ENCODE measurements around the gene TPRG1. TPM values are rescaled to one million over a fixed set of nuclear protein-coding genes. Genes with fewer than 3 reads are reported as not detected.

TPRG1 gene
- polyA plus RNA-seq, 4 donors, result 0.21 to 1.9 (median 0.95) TPM

GRCh38 chr3:189170559-189170958 lies 1.2 kb upstream of the TPRG1 start:
- no peaks in the 10 kb centered on the region for H3K9me3 ChIP-seq (ENCODE audit: control insufficient read depth in 2 of 2, insufficient read depth in 1 of 2, low read depth in 1 of 2, low read length in 1 of 2)
- no peaks in the 10 kb centered on the region for H3K27me3 ChIP-seq (ENCODE audit: control insufficient read depth in 3 of 3, insufficient read depth in 3 of 3, low read length in 3 of 3)
- WGBS, 3 donors, result 61 to 73% (median 63%) methylated on average over 7 of the region's 7 CpGs
- H3K4me1 ChIP-seq (ENCODE audit: control insufficient read depth in 3 of 3, insufficient read depth in 2 of 3, low read depth in 1 of 3, low read length in 2 of 3), result no peaks in the 10 kb centered on the region
- DNase-seq, result no peak
- no peak overlapping the region for H3K4me3 ChIP-seq (ENCODE audit: low read depth in 1 of 3, low read length in 3 of 3)
- H3K27ac ChIP-seq (ENCODE audit: low read depth in 1 of 3, low read length in 2 of 3), result no peak overlapping the region
- no peak for FAIRE-seq
- H3K36me3 ChIP-seq (ENCODE audit: control insufficient read depth in 3 of 3, insufficient read depth in 2 of 3, low read depth in 1 of 3, low read length in 3 of 3), result no peaks in the 10 kb centered on the region

DNA sequence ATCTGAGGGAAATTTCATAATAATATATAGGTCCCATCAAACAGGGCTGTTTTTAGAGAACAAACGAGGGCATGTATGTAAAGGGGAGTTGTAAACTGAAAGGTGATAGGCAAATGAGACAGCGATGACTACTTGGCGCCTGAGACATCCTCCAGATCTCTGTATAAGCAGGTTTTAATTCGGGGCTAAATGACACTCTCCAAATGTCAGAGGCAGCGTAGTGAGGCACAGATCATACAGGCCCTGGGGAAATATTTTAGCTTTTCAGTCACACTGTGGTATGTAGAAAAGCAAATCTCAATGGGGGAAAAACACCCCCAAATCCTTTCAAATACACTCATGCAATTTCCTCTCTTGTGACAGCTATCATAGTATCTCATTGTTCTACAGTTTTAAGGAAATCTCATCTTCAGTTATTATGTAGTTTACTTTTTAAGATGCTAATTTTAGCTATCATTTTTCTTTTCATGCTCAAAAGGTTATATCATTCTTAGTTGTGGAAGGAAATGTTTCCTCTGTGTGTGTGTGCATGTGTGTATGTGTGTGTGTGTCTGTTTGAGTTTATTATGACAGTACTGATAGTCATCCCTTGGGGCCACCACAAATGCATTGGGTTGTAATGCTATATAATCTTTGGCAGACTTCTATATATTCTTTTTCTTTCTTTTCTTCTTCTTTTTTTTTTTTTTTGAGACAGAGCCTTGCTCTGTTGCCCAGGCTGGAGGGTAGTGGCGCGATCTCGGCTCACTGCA lies 1.1 kb downstream of the TPRG1 start:
- H3K4me1 ChIP-seq (ENCODE audit: control insufficient read depth in 3 of 3, insufficient read depth in 2 of 3, low read depth in 1 of 3, low read length in 2 of 3), result no peaks in the 10 kb centered on the region
- no peaks in the 10 kb centered on the region for H3K36me3 ChIP-seq (ENCODE audit: control insufficient read depth in 3 of 3, insufficient read depth in 2 of 3, low read depth in 1 of 3, low read length in 3 of 3)
- WGBS, 3 donors, result 79 to 90% (median 83%) methylated on average over 8 of the region's 8 CpGs
- H3K27me3 ChIP-seq (ENCODE audit: control insufficient read depth in 3 of 3, insufficient read depth in 3 of 3, low read length in 3 of 3), result no peaks in the 10 kb centered on the region
- no peak overlapping the region for H3K27ac ChIP-seq (ENCODE audit: low read depth in 1 of 3, low read length in 2 of 3)
- H3K9me3 ChIP-seq (ENCODE audit: control insufficient read depth in 2 of 2, insufficient read depth in 1 of 2, low read depth in 1 of 2, low read length in 1 of 2), result no peaks in the 10 kb centered on the region
- no peak for DNase-seq
- no peak overlapping the region for H3K4me3 ChIP-seq (ENCODE audit: low read depth in 1 of 3, low read length in 3 of 3)
- FAIRE-seq, result no peak

- Histone ChIP-seq H3K27me3 (ENCODE audit: control insufficient read depth in 3 of 3, insufficient read depth in 3 of 3, low read length in 3 of 3) (no peaks in the 10 kb centered on the region), H3K4me3 (ENCODE audit: low read depth in 1 of 3, low read length in 3 of 3) (no peak overlapping the region), H3K36me3 (ENCODE audit: control insufficient read depth in 3 of 3, insufficient read depth in 2 of 3, low read depth in 1 of 3, low read length in 3 of 3) (no peaks in the 10 kb centered on the region), H3K9me3 (ENCODE audit: control insufficient read depth in 2 of 2, insufficient read depth in 1 of 2, low read depth in 1 of 2, low read length in 1 of 2) (peaks cover 0 to 28% of the 10 kb centered on the region in 2 donors), H3K27ac (ENCODE audit: low read depth in 1 of 3, low read length in 2 of 3) (no peak overlapping the region), H3K4me1 (ENCODE audit: control insufficient read depth in 3 of 3, insufficient read depth in 2 of 3, low read depth in 1 of 3, low read length in 2 of 3) (peaks cover 0 to 4% (median 0%) of the 10 kb centered on the region in 3 donors)
- no peak for DNase-seq
- 95 to 96% (median 95%) methylated on average over 7 of the region's 7 CpGs for WGBS, 3 donors
- no peak for FAIRE-seq
These were observed 12.8 kb downstream of the TPRG1 start for GRCh38 chr3:189184566-189184965.

DNA sequence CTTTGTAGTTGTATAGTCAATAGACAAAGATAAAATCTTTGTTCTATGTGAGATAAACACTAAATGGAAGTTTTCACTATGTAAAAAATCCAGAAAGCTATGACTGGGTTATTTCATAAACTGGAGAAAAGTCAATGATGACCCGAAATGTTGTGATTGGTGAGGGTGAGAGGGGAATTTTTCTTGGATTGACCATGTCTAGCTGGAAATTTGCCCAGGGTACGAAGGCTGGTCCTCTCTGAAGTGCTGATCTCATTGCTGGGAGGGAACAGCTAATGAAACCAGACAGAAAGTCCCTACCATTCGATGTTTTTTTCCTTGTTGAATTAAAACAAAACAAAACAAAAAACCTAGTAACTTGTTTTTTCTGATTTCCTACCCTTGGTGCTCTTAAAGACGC lies 14.3 kb downstream of the TPRG1 start:
- H3K4me1 ChIP-seq (ENCODE audit: control insufficient read depth in 3 of 3, insufficient read depth in 2 of 3, low read depth in 1 of 3, low read length in 2 of 3), result peaks cover 0 to 4% (median 0%) of the 10 kb centered on the region in 3 donors
- no peak for FAIRE-seq
- peaks cover 0 to 15% of the 10 kb centered on the region in 2 donors for H3K9me3 ChIP-seq (ENCODE audit: control insufficient read depth in 2 of 2, insufficient read depth in 1 of 2, low read depth in 1 of 2, low read length in 1 of 2)
- DNase-seq, result peak in 1 of 2 donors; percentile 12
- no peak overlapping the region for H3K27ac ChIP-seq (ENCODE audit: low read depth in 1 of 3, low read length in 2 of 3)
- no peaks in the 10 kb centered on the region for H3K36me3 ChIP-seq (ENCODE audit: control insufficient read depth in 3 of 3, insufficient read depth in 2 of 3, low read depth in 1 of 3, low read length in 3 of 3)
- H3K4me3 ChIP-seq (ENCODE audit: low read depth in 1 of 3, low read length in 3 of 3), result no peak overlapping the region
- H3K27me3 ChIP-seq (ENCODE audit: control insufficient read depth in 3 of 3, insufficient read depth in 3 of 3, low read length in 3 of 3), result no peaks in the 10 kb centered on the region
- WGBS, 3 donors, result 34 to 52% (median 49%) methylated on average over 4 of the region's 4 CpGs

GRCh38 chr3:189188466-189188865 lies 16.7 kb downstream of the TPRG1 start:
- peaks cover 0 to 4% (median 0%) of the 10 kb centered on the region in 3 donors for H3K4me1 ChIP-seq (ENCODE audit: control insufficient read depth in 3 of 3, insufficient read depth in 2 of 3, low read depth in 1 of 3, low read length in 2 of 3)
- no peaks in the 10 kb centered on the region for H3K27me3 ChIP-seq (ENCODE audit: control insufficient read depth in 3 of 3, insufficient read depth in 3 of 3, low read length in 3 of 3)
- FAIRE-seq (no peak), DNase-seq (peak; percentile 80)
- peak overlapping the region in 1 of 3 donors; percentile 58 for H3K27ac ChIP-seq (ENCODE audit: low read depth in 1 of 3, low read length in 2 of 3)
- H3K36me3 ChIP-seq (ENCODE audit: control insufficient read depth in 3 of 3, insufficient read depth in 2 of 3, low read depth in 1 of 3, low read length in 3 of 3), result no peaks in the 10 kb centered on the region
- H3K4me3 ChIP-seq (ENCODE audit: low read depth in 1 of 3, low read length in 3 of 3), result no peak overlapping the region
- peaks cover 0 to 9% of the 10 kb centered on the region in 2 donors for H3K9me3 ChIP-seq (ENCODE audit: control insufficient read depth in 2 of 2, insufficient read depth in 1 of 2, low read depth in 1 of 2, low read length in 1 of 2)

GRCh38 chr3:189192725-189193124 lies 21.0 kb downstream of the TPRG1 start:
- no peak overlapping the region for H3K27ac ChIP-seq (ENCODE audit: low read depth in 1 of 3, low read length in 2 of 3)
- no peak overlapping the region for H3K4me3 ChIP-seq (ENCODE audit: low read depth in 1 of 3, low read length in 3 of 3)
- FAIRE-seq, result no peak
- DNase-seq, result no peak
- H3K9me3 ChIP-seq (ENCODE audit: control insufficient read depth in 2 of 2, insufficient read depth in 1 of 2, low read depth in 1 of 2, low read length in 1 of 2), result peaks cover 0 to 33% of the 10 kb centered on the region in 2 donors
- H3K27me3 ChIP-seq (ENCODE audit: control insufficient read depth in 3 of 3, insufficient read depth in 3 of 3, low read length in 3 of 3), result peaks cover 0 to 2% (median 2%) of the 10 kb centered on the region in 3 donors
- peaks cover 0 to 4% (median 0%) of the 10 kb centered on the region in 3 donors for H3K4me1 ChIP-seq (ENCODE audit: control insufficient read depth in 3 of 3, insufficient read depth in 2 of 3, low read depth in 1 of 3, low read length in 2 of 3)
- no peaks in the 10 kb centered on the region for H3K36me3 ChIP-seq (ENCODE audit: control insufficient read depth in 3 of 3, insufficient read depth in 2 of 3, low read depth in 1 of 3, low read length in 3 of 3)

DNA sequence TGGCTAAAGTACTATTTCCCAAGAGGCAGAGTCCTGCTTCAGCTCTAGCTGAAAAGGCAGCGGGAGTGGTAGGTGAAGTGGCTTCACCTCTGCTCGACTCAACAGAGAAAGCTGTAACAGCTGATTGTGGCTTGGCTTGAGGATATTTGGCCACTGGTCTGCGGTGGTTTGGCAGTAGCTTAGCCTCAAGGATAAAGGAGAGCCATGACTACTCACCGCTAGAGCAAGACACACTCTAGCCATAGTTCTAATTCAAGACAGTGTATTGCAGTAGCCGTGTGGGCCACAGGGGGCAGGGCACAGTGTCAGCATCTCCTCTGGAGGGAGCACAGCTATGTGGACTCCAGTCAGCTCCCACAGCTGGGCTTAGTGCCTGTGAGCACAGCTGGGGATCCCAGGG lies 23.5 kb downstream of the TPRG1 start:
- H3K27ac ChIP-seq (ENCODE audit: low read depth in 1 of 3, low read length in 2 of 3), result no peak overlapping the region
- H3K36me3 ChIP-seq (ENCODE audit: control insufficient read depth in 3 of 3, insufficient read depth in 2 of 3, low read depth in 1 of 3, low read length in 3 of 3), result no peaks in the 10 kb centered on the region
- DNase-seq, result no peak
- 89 to 96% (median 92%) methylated on average over 5 of the region's 5 CpGs for WGBS, 3 donors
- peaks cover 0 to 2% (median 2%) of the 10 kb centered on the region in 3 donors for H3K27me3 ChIP-seq (ENCODE audit: control insufficient read depth in 3 of 3, insufficient read depth in 3 of 3, low read length in 3 of 3)
- H3K4me3 ChIP-seq (ENCODE audit: low read depth in 1 of 3, low read length in 3 of 3), result no peak overlapping the region
- no peaks in the 10 kb centered on the region for H3K4me1 ChIP-seq (ENCODE audit: control insufficient read depth in 3 of 3, insufficient read depth in 2 of 3, low read depth in 1 of 3, low read length in 2 of 3)
- FAIRE-seq, result no peak
- H3K9me3 ChIP-seq (ENCODE audit: control insufficient read depth in 2 of 2, insufficient read depth in 1 of 2, low read depth in 1 of 2, low read length in 1 of 2), result peaks cover 0 to 33% of the 10 kb centered on the region in 2 donors

GRCh38 chr3:189202106-189202505 lies 30.3 kb downstream of the TPRG1 start:
- FAIRE-seq, result no peak
- H3K9me3 ChIP-seq (ENCODE audit: control insufficient read depth in 2 of 2, insufficient read depth in 1 of 2, low read depth in 1 of 2, low read length in 1 of 2), result no peaks in the 10 kb centered on the region

GRCh38 chr3:189202583-189202982 lies 30.8 kb downstream of the TPRG1 start:
- no peak overlapping the region for H3K27ac ChIP-seq (ENCODE audit: low read depth in 1 of 3, low read length in 2 of 3)
- no peaks in the 10 kb centered on the region for H3K9me3 ChIP-seq (ENCODE audit: control insufficient read depth in 2 of 2, insufficient read depth in 1 of 2, low read depth in 1 of 2, low read length in 1 of 2)
- peaks cover 0 to 4% (median 0%) of the 10 kb centered on the region in 3 donors for H3K27me3 ChIP-seq (ENCODE audit: control insufficient read depth in 3 of 3, insufficient read depth in 3 of 3, low read length in 3 of 3)
- FAIRE-seq (no peak), DNase-seq (no peak)
- no peak overlapping the region for H3K4me3 ChIP-seq (ENCODE audit: low read depth in 1 of 3, low read length in 3 of 3)
- no peaks in the 10 kb centered on the region for H3K4me1 ChIP-seq (ENCODE audit: control insufficient read depth in 3 of 3, insufficient read depth in 2 of 3, low read depth in 1 of 3, low read length in 2 of 3)
- 70 to 81% (median 72%) methylated on average over 6 of the region's 6 CpGs for WGBS, 3 donors
- H3K36me3 ChIP-seq (ENCODE audit: control insufficient read depth in 3 of 3, insufficient read depth in 2 of 3, low read depth in 1 of 3, low read length in 3 of 3), result no peaks in the 10 kb centered on the region

More at GRCh38 chr3:189202106-189202505, 30.3 kb downstream of the TPRG1 start:
- 81 to 84% (median 84%) methylated on average over 6 of the region's 6 CpGs for WGBS, 3 donors
- H3K4me1 ChIP-seq (ENCODE audit: control insufficient read depth in 3 of 3, insufficient read depth in 2 of 3, low read depth in 1 of 3, low read length in 2 of 3), result no peaks in the 10 kb centered on the region
- DNase-seq, result no peak
- H3K4me3 ChIP-seq (ENCODE audit: low read depth in 1 of 3, low read length in 3 of 3), result no peak overlapping the region
- H3K27me3 ChIP-seq (ENCODE audit: control insufficient read depth in 3 of 3, insufficient read depth in 3 of 3, low read length in 3 of 3), result peaks cover 0 to 4% (median 0%) of the 10 kb centered on the region in 3 donors
- no peak overlapping the region for H3K27ac ChIP-seq (ENCODE audit: low read depth in 1 of 3, low read length in 2 of 3)
- no peaks in the 10 kb centered on the region for H3K36me3 ChIP-seq (ENCODE audit: control insufficient read depth in 3 of 3, insufficient read depth in 2 of 3, low read depth in 1 of 3, low read length in 3 of 3)

Measured in small intestine (tissue), 7 donors.